HG03039 (cell line): ENCODE measurements around the gene LDB3.
A peak's percentile ranks its signal among the peaks of the same experiment; 100 is the strongest.

Source experiments
- ATAC-seq: cut with Tn5 transposase; IDR thresholded peaks from one replicate; pipeline ENCODE4 v1.9.1; 2021; ENCODE audit warnings: mild to moderate bottlenecking, moderate library complexity; ENCODE audit not compliant: unreplicated experiment

The LDB3 gene

GRCh38 chr10:86705139-86705538 lies 36.8 kb downstream of the LDB3 start:
- no peak for ATAC-seq

- ATAC-seq, result no peak
Observed at GRCh38 chr10:86705905-86706304, 37.6 kb downstream of the LDB3 start.

- ATAC-seq, result no peak
Observed at GRCh38 chr10:86706401-86706841, 38.1 kb downstream of the LDB3 start.

GRCh38 chr10:86706977-86707376 lies 38.7 kb downstream of the LDB3 start:
- ATAC-seq, result no peak

GRCh38 chr10:86707505-86707904 lies 39.2 kb downstream of the LDB3 start:
- no peak for ATAC-seq

DNA sequence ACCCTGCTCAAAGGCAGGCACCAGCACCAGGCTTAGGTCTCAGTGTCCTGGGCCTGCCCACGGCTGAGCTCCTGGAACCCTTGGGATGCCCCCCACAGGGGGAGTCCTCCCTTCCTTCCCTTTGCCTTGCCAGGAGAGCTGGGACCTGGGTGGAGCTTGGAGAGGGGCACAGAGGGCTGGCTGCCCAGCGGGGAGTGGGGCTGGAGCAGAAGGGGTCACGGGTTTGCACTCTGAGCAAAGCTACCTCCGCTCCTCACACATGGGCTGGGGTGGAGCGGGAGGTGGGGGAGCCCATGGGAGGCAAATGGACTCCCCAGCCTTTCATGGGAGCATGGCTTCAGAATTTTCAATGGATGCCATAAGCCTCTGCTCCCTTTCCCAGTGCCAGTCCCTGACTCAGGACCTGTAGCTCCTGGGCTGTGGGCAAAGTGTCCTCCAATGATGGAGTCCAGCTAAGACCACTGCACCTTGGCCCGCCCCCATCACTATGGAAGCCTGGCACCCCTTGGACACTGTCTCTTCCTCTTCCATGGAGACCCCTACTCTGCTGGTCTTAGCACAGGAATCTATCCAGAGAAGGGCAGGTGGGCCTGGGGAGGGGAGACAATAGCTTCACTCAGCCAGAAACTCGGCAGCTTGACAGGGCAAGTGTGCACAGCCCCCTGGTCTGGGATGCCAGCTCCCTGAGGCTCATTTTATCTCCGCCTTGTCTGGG lies 39.9 kb downstream of the LDB3 start:
- no peak for ATAC-seq

- no peak for ATAC-seq
Observed at GRCh38 chr10:86708783-86709380, 40.6 kb downstream of the LDB3 start.

DNA sequence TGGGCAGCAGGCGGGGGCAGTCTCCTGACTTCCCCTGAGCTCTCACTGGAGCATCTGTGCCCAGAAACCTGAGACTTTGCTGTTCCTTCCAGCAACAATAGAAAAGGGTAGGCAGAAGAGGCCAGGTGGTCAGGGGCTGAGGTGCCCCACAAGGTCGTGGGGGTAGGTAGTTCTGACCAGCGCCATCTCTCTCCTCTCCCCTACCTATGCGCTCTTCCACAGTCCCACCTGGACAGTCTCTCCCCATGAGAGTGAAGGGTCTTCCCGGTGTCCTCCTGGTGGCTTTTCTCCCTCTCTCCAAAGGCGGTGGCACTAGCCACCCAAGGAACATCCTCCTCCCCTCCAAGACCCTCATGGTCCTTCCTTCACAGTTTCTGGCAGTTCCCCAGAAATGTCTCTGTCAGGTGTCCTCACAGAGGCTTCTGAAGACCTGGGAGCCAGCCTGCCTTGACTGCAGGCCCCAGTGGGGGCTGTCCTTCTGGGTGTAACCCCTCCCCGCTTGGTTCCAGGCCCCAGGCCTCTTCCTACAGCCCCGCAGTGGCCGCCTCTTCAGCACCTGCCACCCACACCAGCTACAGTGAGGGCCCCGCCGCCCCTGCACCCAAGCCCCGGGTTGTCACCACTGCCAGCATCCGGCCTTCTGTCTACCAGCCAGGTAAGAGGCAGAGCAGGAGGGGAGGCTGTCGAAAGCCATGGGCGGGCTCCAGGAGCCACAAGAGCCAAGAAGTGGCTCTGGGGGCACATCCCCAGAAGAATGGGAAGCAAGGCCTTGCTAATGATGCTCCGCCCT lies 41.3 kb downstream of the LDB3 start:
- no peak for ATAC-seq

DNA sequence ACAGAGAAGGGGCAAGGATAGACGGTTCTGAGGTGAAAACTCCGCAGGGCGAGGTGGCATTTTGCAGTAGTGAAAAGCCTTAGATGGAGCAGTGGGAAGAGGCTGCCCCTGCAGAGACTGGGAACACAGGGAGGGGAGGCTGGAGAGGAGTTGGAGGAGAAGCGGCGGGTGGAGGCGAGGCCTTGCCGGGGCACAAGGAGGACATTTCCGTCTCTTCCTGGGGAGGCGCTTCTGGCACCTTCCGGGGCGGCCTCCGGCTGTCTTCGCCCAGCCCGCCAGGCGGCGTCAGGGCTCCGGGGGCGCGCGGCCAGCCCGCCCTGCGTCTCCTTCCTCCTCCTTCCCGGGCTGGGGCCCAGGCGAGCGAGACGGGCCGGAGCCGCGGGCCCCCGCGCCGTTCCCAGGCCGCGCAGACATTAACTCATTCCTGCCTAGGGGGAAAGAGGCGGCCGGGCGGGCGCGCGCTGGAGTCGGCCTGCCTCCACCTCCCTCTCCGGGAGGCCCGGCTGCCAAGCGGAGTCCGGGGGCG lies 42.7 kb downstream of the LDB3 start:
- ATAC-seq, result peak; percentile 88

- peak; percentile 39 for ATAC-seq
Observed at GRCh38 chr10:86711513-86712316, 43.4 kb downstream of the LDB3 start.

- ATAC-seq, result peak; percentile 12
Observed at GRCh38 chr10:86712317-86712707, 44.0 kb downstream of the LDB3 start.

DNA sequence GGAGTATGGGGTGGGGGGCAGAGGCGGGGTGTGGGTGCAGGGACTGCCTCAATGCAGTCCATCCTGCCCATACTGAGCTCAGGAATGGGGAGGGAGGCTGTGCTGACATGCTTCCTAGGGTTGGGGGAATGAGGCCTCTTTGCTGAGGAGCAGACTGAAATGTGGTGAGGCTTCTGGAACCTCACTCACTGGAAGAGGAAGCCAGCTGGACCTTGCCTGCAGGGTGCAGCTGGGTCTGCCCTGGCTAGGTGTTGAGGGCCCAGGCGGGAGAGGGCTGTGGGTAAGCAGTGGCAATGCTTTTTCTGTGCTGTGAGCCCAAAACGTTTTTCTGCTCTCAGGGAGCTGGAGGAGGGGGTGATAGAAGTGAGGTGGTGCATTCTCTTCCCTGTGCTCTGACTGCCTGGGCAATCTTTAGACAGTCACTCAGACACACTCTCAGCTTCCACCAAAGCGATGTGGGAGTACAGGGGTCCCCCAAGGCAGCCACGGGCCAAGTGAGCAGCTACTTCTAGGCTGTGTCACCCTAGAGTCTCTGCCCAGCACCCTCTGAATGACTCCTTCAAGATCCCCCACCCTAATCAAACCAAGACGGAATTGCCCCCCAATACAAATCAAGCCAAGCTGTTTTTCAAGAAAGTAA lies 47.0 kb downstream of the LDB3 start:
- ATAC-seq, result no peak

GRCh38 chr10:86715836-86716235 lies 47.5 kb downstream of the LDB3 start:
- ATAC-seq, result no peak

DNA sequence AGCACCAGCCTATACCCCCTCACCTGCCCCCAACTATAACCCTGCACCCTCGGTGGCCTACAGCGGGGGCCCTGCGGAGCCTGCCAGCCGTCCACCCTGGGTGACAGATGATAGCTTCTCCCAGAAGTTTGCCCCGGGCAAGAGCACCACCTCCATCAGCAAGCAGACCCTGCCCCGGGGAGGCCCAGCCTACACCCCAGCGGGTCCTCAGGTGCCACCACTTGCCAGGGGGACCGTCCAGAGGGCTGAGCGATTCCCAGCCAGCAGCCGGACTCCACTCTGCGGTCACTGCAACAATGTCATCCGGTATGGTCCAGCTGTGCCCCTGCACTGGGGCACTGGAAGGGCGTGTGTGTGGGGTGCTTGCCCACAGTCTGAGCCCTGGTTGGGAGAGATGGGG lies 48.2 kb downstream of the LDB3 start:
- ATAC-seq, result no peak

- no peak for ATAC-seq
Observed at GRCh38 chr10:86718556-86718955, 50.2 kb downstream of the LDB3 start.

- ATAC-seq, result no peak
Observed at GRCh38 chr10:86721232-86721631, 52.9 kb downstream of the LDB3 start.

GRCh38 chr10:86723009-86723408 lies 54.7 kb downstream of the LDB3 start:
- ATAC-seq, result no peak

- no peak for ATAC-seq
Observed at GRCh38 chr10:86724445-86724844, 56.1 kb downstream of the LDB3 start.

DNA sequence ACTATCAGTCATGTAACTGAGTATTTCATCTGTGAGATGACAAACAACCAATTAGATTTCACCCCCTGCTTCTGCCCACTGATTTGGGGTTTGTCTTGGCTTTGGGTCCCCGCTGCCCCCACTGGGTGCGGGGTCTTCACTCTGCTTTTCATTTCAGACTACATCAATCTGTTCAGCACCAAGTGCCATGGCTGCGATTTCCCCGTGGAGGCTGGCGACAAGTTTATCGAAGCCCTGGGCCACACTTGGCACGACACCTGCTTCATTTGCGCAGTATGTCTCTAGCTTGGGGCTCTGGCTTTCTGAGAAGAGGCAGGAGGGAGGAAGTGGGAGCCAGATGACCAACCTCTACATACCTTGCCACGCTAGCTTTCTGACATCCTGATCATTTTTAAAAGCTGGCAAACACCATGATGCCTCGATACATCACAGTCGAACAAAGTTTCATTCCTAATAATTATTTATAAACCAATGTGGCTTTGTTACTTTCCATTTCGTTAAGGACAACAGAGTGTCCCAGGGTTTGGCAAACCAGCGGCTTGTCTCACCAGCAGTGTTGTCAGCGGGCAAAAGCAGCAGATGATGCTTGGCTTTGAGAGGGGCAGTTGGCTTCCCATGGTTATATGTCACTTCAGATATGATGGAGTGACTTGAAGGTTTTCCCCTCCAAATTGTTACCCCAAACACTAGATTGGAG lies 57.8 kb downstream of the LDB3 start:
- ATAC-seq, result no peak

- ATAC-seq, result no peak
Observed at GRCh38 chr10:86726677-86726999, 58.3 kb downstream of the LDB3 start.
